Measurements from ENCODE around the gene LGI4.
"Not testable (repeated sequence)": the region's sequence is repeated elsewhere in the genome, so short reads cannot be mapped to it uniquely, and the experiment has no call there.

Gene LGI4

GRCh38 chr19:35155441-35155840 lies 20.6 kb upstream of the LGI4 start:
- peak overlapping the region; percentile 83 for H3K4me3 ChIP-seq (replicated peaks; ENCODE audit: low read depth, low read length)
- DNase-seq (ENCODE audit: extremely low read depth, low read depth), result no peak
- no peak for TF ChIP-seq CTCF (IDR thresholded peaks at IDR 0.05; ENCODE audit: low read depth, low read length, missing control alignments)

GRCh38 chr19:35154525-35155406 lies 19.9 kb upstream of the LGI4 start, which contains the start of gene FXYD5:
FXYD5 (plus strand) TSS chr19:35154735; CDS start chr19:35155551, 816 bp downstream.
- no peak for DNase-seq (ENCODE audit: extremely low read depth, low read depth)
- no peak for TF ChIP-seq CTCF (IDR thresholded peaks at IDR 0.05; ENCODE audit: low read depth, low read length, missing control alignments)
- peak within 1 kb of the TSS; percentile 83 for H3K4me3 ChIP-seq (replicated peaks; ENCODE audit: low read depth, low read length)

GRCh38 chr19:35153701-35154524 lies 19.1 kb upstream of the LGI4 start:
- no peak for DNase-seq (ENCODE audit: extremely low read depth, low read depth)
- peak overlapping the region; percentile 83 for H3K4me3 ChIP-seq (replicated peaks; ENCODE audit: low read depth, low read length)
- TF ChIP-seq CTCF (IDR thresholded peaks at IDR 0.05; ENCODE audit: low read depth, low read length, missing control alignments), result peak; percentile 63

- H3K4me3 ChIP-seq (replicated peaks; ENCODE audit: low read depth, low read length), result not testable (repeated sequence)
These were observed 18.3 kb upstream of the LGI4 start for GRCh38 chr19:35153129-35153522.

GRCh38 chr19:35151273-35152065 lies 16.6 kb upstream of the LGI4 start:
- H3K4me3 ChIP-seq (replicated peaks; ENCODE audit: low read depth, low read length), result no peak overlapping the region
- TF ChIP-seq CTCF (IDR thresholded peaks at IDR 0.05; ENCODE audit: low read depth, low read length, missing control alignments), result no peak
- no peak for DNase-seq (ENCODE audit: extremely low read depth, low read depth)

More at GRCh38 chr19:35153129-35153522, 18.3 kb upstream of the LGI4 start:
- not testable (repeated sequence) for DNase-seq (ENCODE audit: extremely low read depth, low read depth)

- no peak for TF ChIP-seq CTCF (IDR thresholded peaks at IDR 0.05; ENCODE audit: low read depth, low read length, missing control alignments)
- no peak for DNase-seq (ENCODE audit: extremely low read depth, low read depth)
- H3K4me3 ChIP-seq (replicated peaks; ENCODE audit: low read depth, low read length), result no peak overlapping the region
These were observed 15.6 kb upstream of the LGI4 start for GRCh38 chr19:35150445-35150844.

Measured in HFF-Myc (cell line).